Measurements from ENCODE around the gene OR52K2.
"Not testable (repeated sequence)": the region's sequence is repeated elsewhere in the genome, so short reads cannot be mapped to it uniquely, and the experiment has no call there.

The OR52K2 gene

GRCh38 chr11:4448995-4449394, at the start of gene OR52K2:
TSS of gene OR52K2 (plus strand) at chr11:4449295. CDS start at chr11:4449340, 45 bp downstream.
- no peak for DNase-seq

GRCh38 chr11:4406206-4406605, 42.9 kb upstream of the OR52K2 start:
- not testable (repeated sequence) for DNase-seq

GRCh38 chr11:4416306-4416705, 32.8 kb upstream of the OR52K2 start:
- no peak for DNase-seq

- no peak for DNase-seq
Measured at GRCh38 chr11:4416816-4417215, 32.3 kb upstream of the OR52K2 start.

- DNase-seq = no peak
Measured at GRCh38 chr11:4418403-4418802, 30.7 kb upstream of the OR52K2 start.

GRCh38 chr11:4430051-4430450, 19.0 kb upstream of the OR52K2 start:
- DNase-seq = no peak

- DNase-seq = no peak
Measured at GRCh38 chr11:4433856-4434255, 15.2 kb upstream of the OR52K2 start.

GRCh38 chr11:4436411-4436810, 12.7 kb upstream of the OR52K2 start:
- no peak for DNase-seq

- DNase-seq = no peak
Measured at GRCh38 chr11:4441515-4441914, 7.6 kb upstream of the OR52K2 start.

- DNase-seq = no peak
Measured at GRCh38 chr11:4443232-4443891, 5.7 kb upstream of the OR52K2 start.

- DNase-seq = no peak
Measured at GRCh38 chr11:4453118-4453517, 4.0 kb downstream of the OR52K2 start.

- no peak for DNase-seq
Measured at GRCh38 chr11:4454021-4454420, 4.9 kb downstream of the OR52K2 start.

- DNase-seq = no peak
Measured at GRCh38 chr11:4455419-4455818, 6.3 kb downstream of the OR52K2 start.

GRCh38 chr11:4459500-4459899, 10.4 kb downstream of the OR52K2 start:
- DNase-seq = no peak

GRCh38 chr11:4460151-4460550, 11.1 kb downstream of the OR52K2 start:
- no peak for DNase-seq

- DNase-seq = no peak
Measured at GRCh38 chr11:4464216-4465159, 15.4 kb downstream of the OR52K2 start.

- no peak for DNase-seq
Measured at GRCh38 chr11:4465407-4465806, 16.3 kb downstream of the OR52K2 start.

- no peak for DNase-seq
Measured at GRCh38 chr11:4466131-4466870, 17.2 kb downstream of the OR52K2 start.

GRCh38 chr11:4466871-4467442, 17.9 kb downstream of the OR52K2 start:
- DNase-seq = no peak

GRCh38 chr11:4467811-4468606, 18.9 kb downstream of the OR52K2 start:
- DNase-seq = no peak

- no peak for DNase-seq
Measured at GRCh38 chr11:4479644-4480043, 30.5 kb downstream of the OR52K2 start.

GRCh38 chr11:4480577-4481239, 31.6 kb downstream of the OR52K2 start:
- no peak for DNase-seq

Measured in NCI-H524 (cell line).